ENCODE measurements around the gene SPATA2L. TPM values are rescaled to one million over a fixed set of nuclear protein-coding genes. Genes with fewer than 3 reads are reported as not detected.

SPATA2L gene
- total and polyA plus RNA-seq, 2 of the 13 experiments (the other 11 are each of a cell fraction or from before 2014, with no cell fraction given) = 9.1 to 20.7 TPM

GRCh38 chr16:89693931-89694783 is 7.3 kb downstream of the SPATA2L start (continued):
- TF ChIP-seq, protein P1, sequence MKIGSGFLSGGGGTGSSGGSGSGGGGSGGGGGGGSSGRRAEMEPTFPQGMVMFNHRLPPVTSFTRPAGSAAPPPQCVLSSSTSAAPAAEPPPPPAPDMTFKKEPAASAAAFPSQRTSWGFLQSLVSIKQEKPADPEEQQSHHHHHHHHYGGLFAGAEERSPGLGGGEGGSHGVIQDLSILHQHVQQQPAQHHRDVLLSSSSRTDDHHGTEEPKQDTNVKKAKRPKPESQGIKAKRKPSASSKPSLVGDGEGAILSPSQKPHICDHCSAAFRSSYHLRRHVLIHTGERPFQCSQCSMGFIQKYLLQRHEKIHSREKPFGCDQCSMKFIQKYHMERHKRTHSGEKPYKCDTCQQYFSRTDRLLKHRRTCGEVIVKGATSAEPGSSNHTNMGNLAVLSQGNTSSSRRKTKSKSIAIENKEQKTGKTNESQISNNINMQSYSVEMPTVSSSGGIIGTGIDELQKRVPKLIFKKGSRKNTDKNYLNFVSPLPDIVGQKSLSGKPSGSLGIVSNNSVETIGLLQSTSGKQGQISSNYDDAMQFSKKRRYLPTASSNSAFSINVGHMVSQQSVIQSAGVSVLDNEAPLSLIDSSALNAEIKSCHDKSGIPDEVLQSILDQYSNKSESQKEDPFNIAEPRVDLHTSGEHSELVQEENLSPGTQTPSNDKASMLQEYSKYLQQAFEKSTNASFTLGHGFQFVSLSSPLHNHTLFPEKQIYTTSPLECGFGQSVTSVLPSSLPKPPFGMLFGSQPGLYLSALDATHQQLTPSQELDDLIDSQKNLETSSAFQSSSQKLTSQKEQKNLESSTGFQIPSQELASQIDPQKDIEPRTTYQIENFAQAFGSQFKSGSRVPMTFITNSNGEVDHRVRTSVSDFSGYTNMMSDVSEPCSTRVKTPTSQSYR (CRISPR knock-in tag; IDR thresholded peaks at IDR 0.05; ENCODE audit: borderline replicate concordance) = 0 out of 2 replicates have a peak, but pooled peaks have one; percentile 8
- no peak for TF ChIP-seq ZNF34 (CRISPR knock-in tag; IDR thresholded peaks at IDR 0.05; ENCODE audit: borderline replicate concordance)
- TF ChIP-seq KLF12 (CRISPR knock-in tag; IDR thresholded peaks at IDR 0.05; ENCODE audit: borderline replicate concordance) = 0 out of 2 replicates have a peak, but pooled peaks have one; percentile 1
- TF ChIP-seq LCORL (IDR thresholded peaks at IDR 0.05) = no peak
- TF ChIP-seq LCORL (CRISPR knock-in tag; IDR thresholded peaks at IDR 0.05) = peak; percentile 84
- no peak for TF ChIP-seq JDP2 (CRISPR knock-in tag; IDR thresholded peaks at IDR 0.05; ENCODE audit: borderline replicate concordance)
- TF ChIP-seq PAX8 (CRISPR knock-in tag; IDR thresholded peaks at IDR 0.05; ENCODE audit: borderline replicate concordance) = no peak
- no peak for TF ChIP-seq ZNF703 (CRISPR knock-in tag; IDR thresholded peaks at IDR 0.05; ENCODE audit: borderline replicate concordance)
- TF ChIP-seq ZNF501 (CRISPR knock-in tag; IDR thresholded peaks at IDR 0.05) = no peak
- TF ChIP-seq MTA1 (CRISPR knock-in tag; IDR thresholded peaks at IDR 0.05; ENCODE audit: borderline replicate concordance) = peak; percentile 93
- TF ChIP-seq, protein P2, sequence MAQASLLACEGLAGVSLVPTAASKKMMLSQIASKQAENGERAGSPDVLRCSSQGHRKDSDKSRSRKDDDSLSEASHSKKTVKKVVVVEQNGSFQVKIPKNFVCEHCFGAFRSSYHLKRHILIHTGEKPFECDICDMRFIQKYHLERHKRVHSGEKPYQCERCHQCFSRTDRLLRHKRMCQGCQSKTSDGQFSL (CRISPR knock-in tag; IDR thresholded peaks at IDR 0.05) = no peak
- TF ChIP-seq, protein P3, sequence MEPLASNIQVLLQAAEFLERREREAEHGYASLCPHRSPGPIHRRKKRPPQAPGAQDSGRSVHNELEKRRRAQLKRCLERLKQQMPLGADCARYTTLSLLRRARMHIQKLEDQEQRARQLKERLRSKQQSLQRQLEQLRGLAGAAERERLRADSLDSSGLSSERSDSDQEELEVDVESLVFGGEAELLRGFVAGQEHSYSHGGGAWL (CRISPR knock-in tag; IDR thresholded peaks at IDR 0.05) = no peak; the same call in 1 of the 2 replicates
- no peak for TF ChIP-seq MTA3 (CRISPR knock-in tag; IDR thresholded peaks at IDR 0.05)
- TF ChIP-seq MAF1 (CRISPR knock-in tag; IDR thresholded peaks at IDR 0.05; ENCODE audit: borderline replicate concordance) = no peak
- no peak for TF ChIP-seq JUND (CRISPR knock-in tag; IDR thresholded peaks at IDR 0.05)
- no peak for TF ChIP-seq TCF7 (IDR thresholded peaks at IDR 0.05; ENCODE audit: low read depth)
- TF ChIP-seq CCAR2 (optimal IDR thresholded peaks at IDR 0.05; ENCODE audit: low read depth, low read length) = no peak
- no peak for TF ChIP-seq ZFP36L1 (CRISPR knock-in tag; IDR thresholded peaks at IDR 0.05)
- TF ChIP-seq, protein P4, sequence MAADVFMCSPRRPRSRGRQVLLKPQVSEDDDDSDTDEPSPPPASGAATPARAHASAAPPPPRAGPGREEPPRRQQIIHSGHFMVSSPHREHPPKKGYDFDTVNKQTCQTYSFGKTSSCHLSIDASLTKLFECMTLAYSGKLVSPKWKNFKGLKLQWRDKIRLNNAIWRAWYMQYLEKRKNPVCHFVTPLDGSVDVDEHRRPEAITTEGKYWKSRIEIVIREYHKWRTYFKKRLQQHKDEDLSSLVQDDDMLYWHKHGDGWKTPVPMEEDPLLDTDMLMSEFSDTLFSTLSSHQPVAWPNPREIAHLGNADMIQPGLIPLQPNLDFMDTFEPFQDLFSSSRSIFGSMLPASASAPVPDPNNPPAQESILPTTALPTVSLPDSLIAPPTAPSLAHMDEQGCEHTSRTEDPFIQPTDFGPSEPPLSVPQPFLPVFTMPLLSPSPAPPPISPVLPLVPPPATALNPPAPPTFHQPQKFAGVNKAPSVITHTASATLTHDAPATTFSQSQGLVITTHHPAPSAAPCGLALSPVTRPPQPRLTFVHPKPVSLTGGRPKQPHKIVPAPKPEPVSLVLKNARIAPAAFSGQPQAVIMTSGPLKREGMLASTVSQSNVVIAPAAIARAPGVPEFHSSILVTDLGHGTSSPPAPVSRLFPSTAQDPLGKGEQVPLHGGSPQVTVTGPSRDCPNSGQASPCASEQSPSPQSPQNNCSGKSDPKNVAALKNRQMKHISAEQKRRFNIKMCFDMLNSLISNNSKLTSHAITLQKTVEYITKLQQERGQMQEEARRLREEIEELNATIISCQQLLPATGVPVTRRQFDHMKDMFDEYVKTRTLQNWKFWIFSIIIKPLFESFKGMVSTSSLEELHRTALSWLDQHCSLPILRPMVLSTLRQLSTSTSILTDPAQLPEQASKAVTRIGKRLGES (CRISPR knock-in tag; IDR thresholded peaks at IDR 0.05; ENCODE audit: borderline replicate concordance) = no peak
- TF ChIP-seq FOXP1 (IDR thresholded peaks at IDR 0.05) = no peak
- TF ChIP-seq FOXP1 (CRISPR knock-in tag; IDR thresholded peaks at IDR 0.05) = no peak
- TF ChIP-seq HNF4A (CRISPR knock-in tag; IDR thresholded peaks at IDR 0.05) = peak; percentile 75
- TF ChIP-seq AGO2 (optimal IDR thresholded peaks at IDR 0.05; ENCODE audit: low read depth, low read length) = peak; percentile 20
- no peak for TF ChIP-seq SSRP1 (CRISPR knock-in tag; IDR thresholded peaks at IDR 0.05)
